ENCODE data around the gene HOXB9.

DNA sequence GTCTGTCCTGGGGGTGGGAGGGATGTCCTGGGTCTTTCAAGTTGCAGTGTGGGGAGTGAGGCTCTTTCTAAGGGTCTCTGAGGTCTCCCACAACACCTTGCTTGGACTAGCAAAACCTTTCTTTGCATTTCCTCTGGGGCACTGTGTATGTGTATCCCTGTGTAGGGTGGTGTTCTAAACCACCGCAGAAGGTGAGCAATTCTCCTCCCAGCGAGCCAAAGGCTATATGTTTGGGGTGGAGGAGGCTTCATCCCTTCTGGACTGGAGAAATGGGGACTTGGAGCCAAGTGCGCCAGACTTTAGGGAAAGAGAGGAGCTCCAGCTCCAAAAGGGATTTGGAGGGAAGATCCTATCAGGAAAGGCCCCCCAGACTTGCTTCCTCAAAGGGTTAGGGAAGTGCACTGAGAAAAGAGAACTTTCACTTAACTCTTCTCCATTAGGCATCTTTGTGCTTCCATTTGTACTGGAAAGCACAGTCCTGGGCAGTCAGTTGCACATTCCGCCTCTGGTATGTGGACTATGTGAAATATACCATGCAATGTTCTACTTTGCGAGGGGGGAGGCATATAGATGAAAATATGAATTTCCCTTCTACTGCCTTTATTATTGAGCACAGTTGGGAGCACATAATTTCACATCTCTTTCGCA is 18.9 kb upstream of the HOXB9 start:
- TF ChIP-seq, protein P1, sequence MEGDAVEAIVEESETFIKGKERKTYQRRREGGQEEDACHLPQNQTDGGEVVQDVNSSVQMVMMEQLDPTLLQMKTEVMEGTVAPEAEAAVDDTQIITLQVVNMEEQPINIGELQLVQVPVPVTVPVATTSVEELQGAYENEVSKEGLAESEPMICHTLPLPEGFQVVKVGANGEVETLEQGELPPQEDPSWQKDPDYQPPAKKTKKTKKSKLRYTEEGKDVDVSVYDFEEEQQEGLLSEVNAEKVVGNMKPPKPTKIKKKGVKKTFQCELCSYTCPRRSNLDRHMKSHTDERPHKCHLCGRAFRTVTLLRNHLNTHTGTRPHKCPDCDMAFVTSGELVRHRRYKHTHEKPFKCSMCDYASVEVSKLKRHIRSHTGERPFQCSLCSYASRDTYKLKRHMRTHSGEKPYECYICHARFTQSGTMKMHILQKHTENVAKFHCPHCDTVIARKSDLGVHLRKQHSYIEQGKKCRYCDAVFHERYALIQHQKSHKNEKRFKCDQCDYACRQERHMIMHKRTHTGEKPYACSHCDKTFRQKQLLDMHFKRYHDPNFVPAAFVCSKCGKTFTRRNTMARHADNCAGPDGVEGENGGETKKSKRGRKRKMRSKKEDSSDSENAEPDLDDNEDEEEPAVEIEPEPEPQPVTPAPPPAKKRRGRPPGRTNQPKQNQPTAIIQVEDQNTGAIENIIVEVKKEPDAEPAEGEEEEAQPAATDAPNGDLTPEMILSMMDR (IDR thresholded peaks at IDR 0.05; ENCODE audit: low read depth, low read length) = no peak
- TF ChIP-seq POLR2A (IDR thresholded peaks at IDR 0.05; ENCODE audit: extremely low read depth, insufficient read length) = no peak

Measured in NB4 (cell line).